KBM-7 (cell line): ENCODE measurements around the gene SCNN1B.
"Not testable (repeated sequence)": the region's sequence is repeated elsewhere in the genome, so short reads cannot be mapped to it uniquely, and the experiment has no call there.

ENCODE experiments used
- DNase-seq: peaks from one replicate; pipeline ENCODE4 v3.0.0-alpha.2; 2015
- in situ Hi-C: fragments of 300-500 bp; cut with MboI; formaldehyde crosslinking; loops from 2 replicates; pipeline ENCODE4 v1.14.3; 2020; ENCODE audit warnings: low sequenced_read_pairs, low pct_unique_long_range_greater_than_20kb, mixed read lengths

The SCNN1B gene

GRCh38 chr16:23373436-23374219, 71.5 kb downstream of the SCNN1B start:
- no peak for DNase-seq
- in situ Hi-C loops, result no loop called here

GRCh38 chr16:23374721-23375510, 72.8 kb downstream of the SCNN1B start:
- in situ Hi-C loops, result no loop called here
- DNase-seq, result no peak

- in situ Hi-C loops, result no loop called here
- DNase-seq, result no peak
Measured at GRCh38 chr16:23375643-23376042, 73.5 kb downstream of the SCNN1B start.

- in situ Hi-C loops, result no loop called here
- DNase-seq, result no peak
Measured at GRCh38 chr16:23377071-23377931, 75.2 kb downstream of the SCNN1B start.

GRCh38 chr16:23378256-23378655, 76.2 kb downstream of the SCNN1B start:
- no peak for DNase-seq
- in situ Hi-C loops, result no loop called here

- no peak for DNase-seq
- in situ Hi-C loops, result no loop called here
Measured at GRCh38 chr16:23378921-23379320, 76.8 kb downstream of the SCNN1B start.

- DNase-seq, result no peak
- in situ Hi-C loops, result no loop called here
Measured at GRCh38 chr16:23379707-23380106, 77.6 kb downstream of the SCNN1B start.

GRCh38 chr16:23380501-23380951, 78.4 kb downstream of the SCNN1B start:
- in situ Hi-C loops, result no loop called here
- DNase-seq, result no peak

GRCh38 chr16:23381702-23382101, 79.6 kb downstream of the SCNN1B start:
- in situ Hi-C loops, DNase-seq: not testable (repeated sequence)

GRCh38 chr16:23382279-23382678, 80.2 kb downstream of the SCNN1B start:
- no peak for DNase-seq
- in situ Hi-C loops, result no loop called here

- no peak for DNase-seq
- in situ Hi-C loops, result no loop called here
Measured at GRCh38 chr16:23383881-23384280, 81.8 kb downstream of the SCNN1B start.

- in situ Hi-C loops, result no loop called here
- no peak for DNase-seq
Measured at GRCh38 chr16:23384878-23385277, 82.8 kb downstream of the SCNN1B start.

GRCh38 chr16:23385441-23385840, 83.3 kb downstream of the SCNN1B start:
- no peak for DNase-seq
- in situ Hi-C loops, result no loop called here

- in situ Hi-C loops, result no loop called here
- no peak for DNase-seq
Measured at GRCh38 chr16:23387666-23388065, 85.6 kb downstream of the SCNN1B start.

GRCh38 chr16:23388786-23389185, 86.7 kb downstream of the SCNN1B start:
- in situ Hi-C loops, result no loop called here
- DNase-seq, result no peak

GRCh38 chr16:23389201-23389600, 87.1 kb downstream of the SCNN1B start:
- DNase-seq, result no peak
- in situ Hi-C loops, result no loop called here

GRCh38 chr16:23389936-23390335, 87.8 kb downstream of the SCNN1B start:
- DNase-seq, in situ Hi-C loops: not testable (repeated sequence)

GRCh38 chr16:23391381-23392222, 89.5 kb downstream of the SCNN1B start:
- no peak for DNase-seq
- in situ Hi-C loops, result no loop called here

- in situ Hi-C loops, result no loop called here
- no peak for DNase-seq
Measured at GRCh38 chr16:23392223-23392600, 90.1 kb downstream of the SCNN1B start.
